SKM-1 (cell line): ENCODE data around the gene RASD1.

Experiments used
- DNase-seq: peaks from one replicate; lab custom pipeline; 2025; ENCODE audit not compliant: unreplicated experiment; lab: John Stamatoyannopoulos, UW

The RASD1 gene

DNA sequence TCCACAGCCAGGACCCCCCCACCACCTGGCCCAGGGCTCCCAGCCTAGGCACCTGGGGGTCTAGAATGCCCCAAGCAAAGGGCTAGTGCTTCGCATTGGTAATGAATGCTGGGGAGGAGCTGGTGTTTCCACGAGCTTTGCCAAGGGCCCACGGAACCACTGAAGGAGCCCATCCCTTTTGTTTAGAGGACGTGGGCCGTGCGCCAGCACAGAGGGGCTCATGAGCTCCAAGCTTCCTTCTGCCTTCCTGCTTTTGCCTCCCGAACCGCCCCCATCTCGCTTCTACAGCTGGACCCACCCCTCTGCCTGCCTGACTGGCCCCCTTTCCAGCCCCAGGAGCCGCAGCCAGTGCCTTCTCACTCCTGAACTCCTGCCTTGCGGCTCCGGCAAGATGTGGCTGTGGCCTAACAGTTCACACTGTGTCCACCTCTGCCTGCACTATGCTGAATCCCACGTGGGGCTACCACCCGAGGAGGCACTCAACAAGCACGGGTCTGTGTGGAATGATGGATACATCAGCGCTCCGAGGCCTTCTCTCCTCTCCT lies 31.8 kb upstream of the RASD1 start:
- DNase-seq: no peak

- no peak for DNase-seq
Observed at GRCh38 chr17:17527534-17527933, 31.3 kb upstream of the RASD1 start.

- DNase-seq: no peak
Observed at GRCh38 chr17:17526369-17526768, 30.2 kb upstream of the RASD1 start.

DNA sequence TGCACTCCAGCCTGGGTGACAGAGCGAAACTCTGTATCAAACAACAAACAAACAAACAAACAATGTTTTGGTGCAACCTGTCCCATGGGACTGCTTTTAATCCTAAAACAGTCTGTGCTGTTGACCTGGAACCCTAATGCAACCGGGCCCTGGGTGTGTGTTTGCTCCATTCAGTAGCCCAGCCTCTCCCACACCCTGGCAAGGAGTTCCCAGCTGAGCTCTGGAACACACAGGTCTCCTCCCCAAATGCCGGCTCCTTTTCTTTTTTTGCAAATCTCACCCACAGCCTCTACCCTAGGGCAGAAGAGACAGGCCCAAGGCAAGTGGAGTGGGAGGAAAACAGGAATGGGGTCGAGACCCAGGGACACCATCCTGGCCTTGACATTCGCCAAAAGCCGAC lies 29.8 kb upstream of the RASD1 start:
- DNase-seq: no peak

DNA sequence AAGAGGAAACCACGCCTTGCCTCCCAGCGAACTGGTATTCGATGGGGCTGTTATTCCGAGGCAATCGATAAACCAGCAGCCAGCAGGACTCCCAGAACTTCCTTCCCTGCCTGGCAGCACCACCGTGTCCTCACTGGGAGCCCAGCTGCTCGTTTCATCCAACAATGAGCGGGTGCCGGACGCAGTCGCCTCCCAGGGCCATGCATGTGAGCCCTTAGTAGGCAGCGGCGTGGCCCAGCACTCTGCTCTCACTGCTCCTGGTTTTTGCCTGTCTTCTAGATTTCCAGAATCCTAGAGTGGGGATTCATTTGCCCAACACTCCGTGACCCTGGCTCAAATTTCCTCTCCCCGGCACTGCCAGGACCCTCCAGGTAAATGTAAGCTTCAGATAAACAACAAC lies 29.1 kb upstream of the RASD1 start:
- DNase-seq: no peak

- DNase-seq: no peak
Observed at GRCh38 chr17:17523731-17524490, 27.7 kb upstream of the RASD1 start.

GRCh38 chr17:17523001-17523730 lies 27.0 kb upstream of the RASD1 start:
- DNase-seq: no peak

GRCh38 chr17:17520599-17521232 lies 24.5 kb upstream of the RASD1 start:
- DNase-seq: no peak

GRCh38 chr17:17519886-17520285 lies 23.7 kb upstream of the RASD1 start:
- no peak for DNase-seq

DNA sequence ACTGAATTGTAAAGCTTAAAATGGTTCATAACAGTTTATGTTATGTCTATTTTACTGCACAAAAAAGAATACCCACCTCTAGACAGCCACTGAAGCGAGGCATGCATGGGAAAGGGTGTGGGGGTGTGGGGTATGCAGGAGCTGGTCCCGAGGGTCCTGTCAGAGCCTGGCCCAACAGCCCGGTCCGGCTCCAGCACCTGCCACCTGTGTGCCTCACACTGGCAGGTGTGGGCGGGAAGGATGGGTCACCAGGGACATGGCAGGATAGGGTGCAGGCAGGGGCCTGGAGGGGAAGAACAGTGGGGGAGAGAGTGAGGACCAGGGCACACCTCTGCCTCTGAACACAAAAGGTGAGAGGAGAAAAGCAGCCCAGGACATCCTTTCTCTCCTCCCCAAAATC lies 22.8 kb upstream of the RASD1 start:
- DNase-seq: no peak

- DNase-seq: no peak
Observed at GRCh38 chr17:17518014-17518413, 21.8 kb upstream of the RASD1 start.

DNA sequence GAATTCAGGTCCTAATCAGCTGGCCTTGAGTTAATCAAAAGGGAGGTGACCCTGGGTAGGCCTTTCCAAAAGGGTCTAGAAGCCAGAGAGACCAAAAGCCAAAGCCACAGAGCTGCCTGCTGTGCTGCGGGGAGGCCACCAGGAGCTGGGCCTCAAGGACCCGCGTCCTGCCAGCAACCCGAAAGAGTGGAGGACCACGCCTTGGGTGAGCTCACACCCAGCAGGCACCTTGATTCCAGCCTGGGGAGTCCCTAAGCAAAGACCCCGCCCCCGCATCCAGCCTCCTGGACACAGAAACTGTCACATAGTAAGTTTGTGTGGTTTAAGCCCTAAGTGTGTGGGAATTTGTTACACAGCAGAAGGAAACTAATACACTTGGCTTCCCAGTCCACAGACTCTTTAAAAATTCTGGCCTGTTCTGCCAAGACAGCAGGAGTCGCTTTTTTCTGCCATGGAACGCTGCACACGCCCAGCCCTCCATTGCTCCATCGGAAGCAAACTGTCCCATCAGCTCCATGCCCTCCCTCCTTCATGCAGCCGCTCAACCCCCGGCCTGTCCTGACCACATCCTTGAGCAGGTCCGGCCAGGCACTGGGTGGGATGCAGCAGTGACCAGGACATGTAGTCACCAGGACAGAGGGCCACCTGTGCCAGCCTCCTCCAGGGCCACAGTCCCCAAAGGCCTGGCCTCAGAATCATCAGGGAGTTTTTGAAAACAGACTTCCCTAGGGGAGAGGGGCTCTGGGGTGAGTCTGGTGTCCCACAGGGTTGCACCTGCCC lies 20.9 kb upstream of the RASD1 start:
- no peak for DNase-seq

DNA sequence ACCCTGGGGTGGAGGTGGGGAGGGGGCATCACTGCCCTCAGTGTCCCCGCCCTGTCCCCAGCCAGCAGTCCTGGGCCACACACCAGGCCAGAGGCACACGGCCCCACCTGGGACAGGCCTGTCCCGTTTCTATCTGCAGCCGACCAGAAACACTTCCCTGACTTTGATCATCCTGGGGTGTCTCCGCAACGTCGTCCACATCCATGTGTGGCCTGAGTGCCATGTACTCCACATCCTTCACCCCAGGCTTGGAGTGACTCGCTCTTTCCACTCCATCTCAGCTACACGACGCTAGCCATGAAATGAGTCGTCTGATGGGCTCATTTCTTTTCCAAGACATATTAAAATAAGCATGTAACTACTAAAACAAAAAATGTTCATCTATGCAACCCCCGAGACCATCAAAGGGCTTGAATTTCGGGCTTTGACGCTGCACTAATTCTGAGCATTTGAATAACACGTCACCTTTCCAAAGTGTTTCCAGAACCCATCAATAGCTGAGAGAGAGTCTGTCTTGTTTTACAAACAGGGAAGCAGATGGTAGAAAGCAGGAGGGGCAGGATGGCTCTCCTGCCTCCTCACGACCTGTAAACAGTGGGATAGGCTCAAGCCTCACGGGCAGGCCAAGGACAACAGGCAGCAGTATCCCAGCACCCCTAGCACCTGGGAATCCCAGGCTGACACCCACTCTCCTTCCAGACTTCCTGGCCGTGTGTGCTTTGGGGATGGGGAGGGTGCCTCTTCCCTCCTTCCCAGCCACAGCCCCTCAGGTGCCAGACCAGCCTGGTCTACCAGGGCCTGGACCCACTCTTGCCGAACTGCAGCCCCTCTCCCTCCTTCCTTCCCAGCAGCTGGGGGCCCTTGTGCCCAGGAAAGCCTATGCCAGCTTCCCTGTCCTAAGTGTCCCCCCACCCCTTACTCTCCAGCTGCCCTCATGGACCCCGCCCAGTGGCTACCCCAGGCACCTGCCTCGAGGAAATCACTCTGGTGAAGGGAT lies 20.0 kb upstream of the RASD1 start:
- DNase-seq: no peak

DNA sequence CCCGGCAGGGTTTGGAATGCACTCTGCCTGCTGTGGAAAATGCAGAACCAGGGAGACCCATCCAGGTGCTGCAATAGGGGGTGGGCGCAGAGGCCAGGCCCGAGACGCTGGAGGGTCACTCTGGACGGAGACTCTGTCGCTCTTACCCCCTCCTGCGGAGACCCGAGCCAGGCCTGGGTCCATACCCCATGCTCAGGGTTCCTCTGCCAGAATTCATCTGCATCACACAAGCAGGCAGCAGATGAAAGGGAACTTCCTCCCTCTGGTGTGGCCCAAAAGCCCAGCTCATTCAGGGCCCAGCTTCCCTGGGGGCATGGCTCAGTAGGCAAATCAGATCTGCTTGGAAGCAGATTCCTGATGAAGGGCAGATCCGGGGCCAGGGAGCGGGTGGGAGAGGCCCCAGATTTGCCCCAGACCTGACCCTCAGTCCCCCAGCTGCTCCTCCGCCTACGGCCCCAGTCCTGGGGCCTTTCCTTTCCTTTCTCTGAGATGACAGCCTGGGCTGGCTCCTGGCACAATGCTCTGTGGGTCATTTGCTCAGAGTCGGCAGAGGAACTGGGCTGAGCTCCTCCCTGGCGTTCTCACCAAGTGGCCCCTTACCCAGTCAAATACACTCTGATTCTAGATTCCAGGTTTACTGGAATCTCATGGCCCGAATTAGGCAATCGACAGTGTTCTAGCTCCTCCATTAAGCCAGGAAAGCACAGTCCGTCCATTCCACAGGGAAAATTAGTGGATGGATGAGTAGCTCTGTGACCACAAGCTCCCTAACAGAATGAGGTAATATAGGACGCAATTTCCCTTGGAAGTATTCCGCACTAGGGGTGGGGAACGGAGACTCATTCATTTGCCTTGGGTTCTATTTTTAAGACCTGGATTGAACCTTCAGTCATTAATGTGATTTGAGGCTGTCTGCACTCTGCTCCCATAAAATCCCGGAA lies 19.1 kb upstream of the RASD1 start:
- DNase-seq: no peak

DNA sequence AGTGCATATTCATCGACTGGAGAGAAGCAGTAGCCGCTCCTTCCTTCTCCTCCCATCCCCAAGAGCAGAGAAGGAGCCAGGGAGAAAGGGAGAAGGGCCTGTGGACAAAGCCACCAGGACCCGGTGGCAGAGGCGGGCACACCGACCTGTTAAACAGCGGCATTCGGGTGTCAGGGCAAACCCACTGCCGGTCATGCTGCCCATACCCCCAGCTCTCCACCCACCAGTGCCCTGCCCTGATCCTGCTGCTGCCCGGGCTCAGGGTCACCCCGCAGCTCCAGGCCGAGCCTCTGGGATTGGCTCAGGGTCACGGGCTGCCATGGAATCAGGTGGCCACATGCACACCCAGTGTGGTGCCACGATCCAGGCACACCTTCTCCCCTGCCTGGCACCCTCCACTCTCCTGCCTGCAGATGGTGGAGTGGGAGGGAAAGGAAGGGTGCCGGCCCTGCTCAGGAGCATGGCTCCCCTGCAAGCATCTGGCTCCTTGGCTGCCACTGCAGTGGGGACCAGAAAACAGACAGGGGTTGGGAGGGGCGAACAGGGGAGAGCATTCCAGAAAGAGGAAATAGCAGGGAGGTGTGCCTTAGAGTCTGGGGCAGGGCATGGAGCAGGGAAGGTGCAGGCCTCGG lies 18.3 kb upstream of the RASD1 start:
- DNase-seq: no peak

DNA sequence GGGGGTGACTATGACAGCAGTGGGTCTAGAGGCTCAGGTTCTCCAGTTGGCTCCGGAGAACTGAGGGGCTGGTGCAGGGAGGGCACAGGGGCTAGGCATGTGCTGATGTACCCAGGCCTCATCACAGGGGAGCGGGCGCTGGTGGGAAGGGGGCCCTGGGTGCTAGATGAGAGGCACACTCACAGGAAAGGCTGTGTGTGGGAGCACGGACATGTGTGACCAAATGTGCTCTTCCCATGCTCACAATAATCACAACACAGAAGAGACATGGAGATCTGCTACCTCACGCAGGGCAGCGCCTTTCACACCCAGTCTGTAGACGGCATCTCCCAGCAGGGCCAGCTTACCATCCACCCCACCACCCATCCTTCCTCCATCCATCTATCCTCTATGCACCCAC lies 17.4 kb upstream of the RASD1 start:
- DNase-seq: no peak

DNA sequence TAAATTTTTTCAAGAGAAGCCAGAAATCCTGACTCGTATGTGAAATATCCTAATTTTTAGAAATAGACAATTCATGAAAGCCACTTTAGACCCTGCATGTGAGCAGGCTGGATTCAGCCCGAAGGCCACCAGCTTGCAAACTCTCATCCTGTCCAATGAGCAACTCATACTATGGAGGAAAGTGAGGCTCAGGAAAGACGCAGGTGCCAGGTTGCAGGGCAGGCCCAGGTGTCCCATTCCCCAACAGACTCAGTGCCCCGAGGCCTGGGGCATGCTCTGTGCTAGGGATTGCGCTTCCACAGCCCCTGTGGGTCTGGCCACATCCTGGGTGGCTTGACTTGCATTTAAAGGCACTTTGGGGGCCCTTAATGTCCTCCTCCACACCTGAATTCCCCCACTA lies 16.7 kb upstream of the RASD1 start:
- DNase-seq: no peak
